ENCODE measurements around the gene HIVEP3.

HIVEP3 gene

GRCh38 chr1:41475859-41476567, 442.7 kb downstream of the HIVEP3 start:
- no peak for DNase-seq (ENCODE audit: low read depth in 2 of 2, low spot score in 1 of 2)

GRCh38 chr1:41475346-41475745, 443.4 kb downstream of the HIVEP3 start:
- DNase-seq (ENCODE audit: low read depth in 2 of 2, low spot score in 1 of 2) = no peak

- no peak for DNase-seq (ENCODE audit: low read depth in 2 of 2, low spot score in 1 of 2)
Measured at GRCh38 chr1:41474490-41475271, 444.0 kb downstream of the HIVEP3 start.

GRCh38 chr1:41473738-41474362, 444.9 kb downstream of the HIVEP3 start:
- DNase-seq (ENCODE audit: low read depth in 2 of 2, low spot score in 1 of 2) = no peak

GRCh38 chr1:41471658-41472057, 447.1 kb downstream of the HIVEP3 start:
- DNase-seq (ENCODE audit: low read depth in 2 of 2, low spot score in 1 of 2) = no peak

GRCh38 chr1:41469706-41470105, 449.0 kb downstream of the HIVEP3 start:
- DNase-seq (ENCODE audit: low read depth in 2 of 2, low spot score in 1 of 2) = no peak

GRCh38 chr1:41468122-41468762, 450.5 kb downstream of the HIVEP3 start:
- no peak for DNase-seq (ENCODE audit: low read depth in 2 of 2, low spot score in 1 of 2)

GRCh38 chr1:41467673-41468072, 451.0 kb downstream of the HIVEP3 start:
- no peak for DNase-seq (ENCODE audit: low read depth in 2 of 2, low spot score in 1 of 2)

GRCh38 chr1:41466146-41466545, 452.6 kb downstream of the HIVEP3 start:
- no peak for DNase-seq (ENCODE audit: low read depth in 2 of 2, low spot score in 1 of 2)

GRCh38 chr1:41465741-41466140, 453.0 kb downstream of the HIVEP3 start:
- no peak for DNase-seq (ENCODE audit: low read depth in 2 of 2, low spot score in 1 of 2)

GRCh38 chr1:41464885-41465284, 453.8 kb downstream of the HIVEP3 start:
- DNase-seq (ENCODE audit: low read depth in 2 of 2, low spot score in 1 of 2) = no peak

- no peak for DNase-seq (ENCODE audit: low read depth in 2 of 2, low spot score in 1 of 2)
Measured at GRCh38 chr1:41463516-41463915, 455.2 kb downstream of the HIVEP3 start.

- no peak for DNase-seq (ENCODE audit: low read depth in 2 of 2, low spot score in 1 of 2)
Measured at GRCh38 chr1:41462680-41463004, 456.1 kb downstream of the HIVEP3 start.

GRCh38 chr1:41461790-41462679, 456.7 kb downstream of the HIVEP3 start:
- no peak for DNase-seq (ENCODE audit: low read depth in 2 of 2, low spot score in 1 of 2)

- DNase-seq (ENCODE audit: low read depth in 2 of 2, low spot score in 1 of 2) = no peak
Measured at GRCh38 chr1:41456847-41457540, 461.7 kb downstream of the HIVEP3 start.

Measured in stimulated activated CD8-positive, alpha-beta memory T cell treated with anti-CD3 and anti-CD28 coated beads, Interleukin-4, amount 100 ng/mL, for 4 hours (primary cell).